H4 (cell line): Measurements from ENCODE around the gene UIMC1. TPM values are rescaled to one million over a fixed set of nuclear protein-coding genes. Genes with fewer than 3 reads are reported as not detected.
"Not testable (repeated sequence)": the region's sequence is repeated elsewhere in the genome, so short reads cannot be mapped to it uniquely, and the experiment has no call there.

ENCODE experiments used
- DNase-seq: peaks from one replicate; pipeline ENCODE4 v3.0.0-alpha.2; 2015; ENCODE audit warnings: low spot score
- total RNA-seq: library from RNA; depleted of rRNA; stranded (reverse); fragments of >200 nt; shearing (Covaris generic); gene quantifications from 2 replicates; pipeline ENCODE4 v1.2.3, GENCODE V29; 2014; rRNA removed

Gene UIMC1
- 33.0 and 38.1 TPM in 2 replicates for total RNA-seq

GRCh38 chr5:177006265-177006972 lies at the start of gene UIMC1:
TSS of gene UIMC1 (minus strand) at chr5:177006779. CDS start at chr5:176982615, 24,164 bp downstream.
- DNase-seq = peak; percentile 90

DNA sequence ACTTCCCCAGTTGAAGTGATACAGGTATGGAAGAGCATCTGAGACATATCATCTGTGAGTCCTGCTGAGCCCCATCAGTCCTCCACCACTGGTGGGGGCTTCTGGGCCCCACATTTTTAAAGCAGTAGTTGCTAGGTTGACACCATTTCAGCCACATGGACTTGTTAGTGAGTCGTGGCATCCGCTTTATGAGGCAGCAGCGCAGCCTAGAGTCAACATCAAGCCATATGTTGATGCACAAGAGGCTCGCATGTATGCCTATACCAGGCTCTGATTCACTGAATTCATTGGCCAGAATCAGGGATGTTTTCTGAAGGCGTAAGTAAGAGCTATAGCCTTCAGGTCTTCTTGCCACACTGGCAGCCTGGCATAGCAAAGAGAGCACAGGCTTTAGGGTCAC lies 42.7 kb upstream of the UIMC1 start:
- DNase-seq = no peak

- DNase-seq = not testable (repeated sequence)
Measured at GRCh38 chr5:177048531-177048930, 42.0 kb upstream of the UIMC1 start.

- DNase-seq = no peak
Measured at GRCh38 chr5:177045631-177046030, 39.1 kb upstream of the UIMC1 start.

GRCh38 chr5:177044641-177045040 lies 38.1 kb upstream of the UIMC1 start:
- DNase-seq = no peak

DNA sequence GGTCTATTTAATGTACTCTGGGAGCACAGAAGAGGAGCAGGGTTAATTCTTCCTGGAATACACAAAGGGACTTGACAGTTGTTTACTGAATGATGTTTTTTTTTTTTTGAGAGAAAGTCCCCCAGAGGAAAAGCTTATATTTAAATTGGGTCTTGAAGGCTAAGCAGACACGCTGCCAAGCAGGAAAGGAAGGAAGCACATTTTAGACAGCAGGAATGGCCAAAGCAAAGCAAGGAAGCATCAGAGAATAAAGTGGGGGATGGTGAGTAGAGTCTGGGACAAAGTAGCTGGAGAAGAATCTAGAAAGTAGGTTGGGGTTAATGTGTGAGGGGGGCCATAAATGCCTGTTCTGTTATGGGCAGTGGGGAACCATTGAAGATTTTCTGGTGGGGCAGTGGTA lies 37.4 kb upstream of the UIMC1 start:
- no peak for DNase-seq

GRCh38 chr5:177043114-177043513 lies 36.5 kb upstream of the UIMC1 start:
- DNase-seq = no peak

DNA sequence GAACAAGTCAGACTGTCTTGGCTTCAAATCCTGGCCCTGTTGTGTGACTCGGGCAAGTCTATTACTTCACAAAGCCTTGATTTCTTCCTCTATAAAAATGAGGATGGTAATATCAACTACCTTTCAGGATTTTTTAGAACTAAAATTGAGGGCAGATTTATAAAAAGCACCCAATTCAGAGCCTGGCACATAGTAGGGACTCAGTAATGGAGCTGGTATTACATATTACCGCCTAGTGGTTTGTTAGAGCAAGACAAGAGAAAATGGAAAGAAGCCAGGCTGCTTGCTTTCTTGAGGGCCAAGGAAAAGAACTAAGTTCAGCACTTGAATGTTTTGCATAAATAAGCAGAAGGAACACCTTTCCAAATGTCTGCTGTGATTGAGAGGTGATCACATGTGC lies 35.4 kb upstream of the UIMC1 start:
- no peak for DNase-seq

GRCh38 chr5:177040814-177041420 lies 34.3 kb upstream of the UIMC1 start:
- DNase-seq = peak; percentile 88

DNA sequence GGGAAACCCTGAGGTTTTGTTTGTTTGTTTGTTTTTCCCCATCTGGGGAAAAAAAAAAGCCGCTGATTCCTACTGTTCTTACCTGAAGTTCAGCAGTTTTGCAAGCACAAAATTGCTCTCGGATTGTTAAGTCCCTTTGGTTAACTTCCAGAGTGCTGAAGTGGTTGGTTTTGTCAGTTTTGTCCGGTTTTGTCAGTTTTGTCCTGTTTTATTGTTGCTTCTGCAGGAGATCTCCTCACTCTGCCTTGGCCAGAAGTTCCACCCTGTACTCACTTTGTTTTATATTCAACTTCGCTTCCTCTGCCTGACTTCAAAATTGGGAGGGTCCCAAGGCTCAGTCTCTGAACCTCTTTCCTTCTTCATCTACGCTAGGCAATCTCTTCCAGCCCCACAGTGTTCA lies 30.3 kb upstream of the UIMC1 start:
- no peak for DNase-seq

DNA sequence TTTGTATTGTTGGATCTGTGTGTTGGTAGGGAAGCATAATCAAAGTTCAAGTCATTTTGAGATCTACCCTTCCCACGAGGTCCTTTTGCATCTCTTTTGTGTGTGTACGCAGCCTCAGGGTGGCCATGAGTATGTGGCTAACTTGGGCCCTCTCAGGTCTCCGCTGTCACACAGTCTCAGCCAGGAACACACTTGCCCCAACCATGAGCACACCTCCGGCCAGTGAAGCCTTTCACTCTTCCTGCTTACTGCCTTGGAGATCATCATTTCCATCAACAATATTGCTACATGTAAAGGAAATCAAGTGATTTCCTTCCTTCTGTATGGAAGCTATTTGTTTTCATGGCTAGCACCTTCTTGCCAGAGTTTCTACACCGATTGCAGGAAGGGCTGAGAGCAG lies 29.9 kb upstream of the UIMC1 start:
- no peak for DNase-seq

DNA sequence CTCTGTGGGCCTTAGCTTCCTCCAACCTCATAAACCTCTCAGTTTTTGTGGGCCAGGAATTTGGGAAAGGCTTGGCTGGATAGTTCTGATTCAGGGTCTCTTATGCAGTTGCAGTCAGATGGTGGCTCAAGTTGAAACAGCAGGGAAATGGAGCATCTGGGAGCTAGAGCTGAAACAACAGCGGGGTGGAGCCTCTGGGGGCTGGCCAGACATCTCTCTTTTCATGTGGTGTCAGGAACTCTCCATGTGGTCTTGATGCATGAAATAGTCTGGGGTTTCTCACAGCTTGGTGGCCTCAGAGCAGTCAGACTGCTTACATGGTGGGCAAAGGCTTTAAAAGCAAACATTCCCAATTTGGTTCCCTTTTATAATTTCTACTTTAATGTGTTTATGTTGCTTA lies 29.4 kb upstream of the UIMC1 start:
- DNase-seq = no peak

GRCh38 chr5:177029498-177029897 lies 22.9 kb upstream of the UIMC1 start:
- DNase-seq = no peak

DNA sequence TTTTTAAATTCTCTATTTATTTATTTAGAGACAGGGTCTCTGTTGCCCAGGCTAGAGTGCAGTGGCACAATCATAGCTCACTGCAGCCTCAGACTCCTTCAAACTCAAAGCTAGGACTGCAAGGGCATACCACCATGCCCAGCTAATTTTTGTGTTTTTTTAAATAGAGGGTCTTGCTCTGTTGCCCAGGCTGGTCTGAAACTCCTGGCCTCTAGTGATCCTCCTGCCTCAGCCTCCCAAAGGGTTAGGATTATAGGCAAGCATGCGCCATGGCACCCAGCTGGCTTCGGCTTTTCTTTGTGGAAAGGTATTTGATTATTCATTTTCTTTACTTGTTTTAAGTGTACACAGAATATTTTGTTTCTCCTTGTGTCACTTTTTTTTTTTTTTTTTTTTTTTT lies 21.1 kb upstream of the UIMC1 start:
- no peak for DNase-seq

- no peak for DNase-seq
Measured at GRCh38 chr5:177025101-177025601, 18.6 kb upstream of the UIMC1 start.

GRCh38 chr5:177024559-177024958 lies 18.0 kb upstream of the UIMC1 start:
- DNase-seq = no peak

GRCh38 chr5:177023303-177023664 lies 16.7 kb upstream of the UIMC1 start:
- no peak for DNase-seq

DNA sequence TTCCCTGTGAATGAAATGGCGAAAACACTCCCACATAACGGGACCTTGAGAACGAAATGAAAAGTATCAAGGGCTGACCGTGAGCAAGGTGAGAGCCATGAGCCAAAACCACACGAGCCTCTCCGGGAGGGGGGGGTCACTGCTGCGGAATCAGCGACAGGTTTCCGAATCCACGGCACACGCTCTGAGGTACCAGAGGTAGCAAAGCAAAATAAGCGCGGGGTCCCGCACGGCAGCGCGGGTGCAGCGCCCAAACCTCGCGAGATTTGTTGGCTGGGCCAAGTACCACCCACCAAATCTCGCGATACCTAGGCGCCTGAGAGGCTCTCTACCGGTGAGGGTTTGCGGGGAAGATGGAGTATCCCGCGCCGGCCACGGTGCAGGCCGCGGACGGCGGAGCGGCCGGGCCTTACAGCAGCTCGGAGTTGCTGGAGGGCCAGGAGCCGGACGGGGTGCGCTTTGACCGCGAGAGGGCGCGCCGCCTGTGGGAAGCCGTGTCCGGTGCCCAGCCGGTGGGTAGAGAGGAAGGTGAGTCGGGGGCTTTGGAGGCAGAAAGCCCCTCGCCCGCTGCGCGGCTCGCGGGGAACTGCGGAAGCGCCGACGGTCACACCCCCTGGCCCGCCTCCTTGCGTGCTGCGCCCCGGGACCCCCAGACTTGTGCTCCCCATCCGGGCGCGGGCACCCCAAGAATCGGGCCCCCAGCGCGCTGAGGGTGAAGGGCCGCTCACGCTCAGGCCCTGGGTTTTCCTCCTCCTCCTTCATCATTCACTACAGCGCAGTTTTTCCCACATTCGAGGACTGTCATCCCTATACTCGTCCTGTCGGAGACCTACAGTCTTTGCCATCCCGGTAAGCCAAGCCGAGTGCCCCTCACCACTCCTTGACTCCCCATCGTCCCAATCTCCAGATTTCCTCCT lies 16.1 kb upstream of the UIMC1 start, which contains the start of gene ZNF346:
TSS of gene ZNF346 (plus strand) at position 311 of the 917 bp plus-strand sequence. CDS start at position 354, 43 bp downstream.
- peak; percentile 95 for DNase-seq

GRCh38 chr5:177020033-177020432 lies 13.5 kb upstream of the UIMC1 start:
- DNase-seq = no peak

DNA sequence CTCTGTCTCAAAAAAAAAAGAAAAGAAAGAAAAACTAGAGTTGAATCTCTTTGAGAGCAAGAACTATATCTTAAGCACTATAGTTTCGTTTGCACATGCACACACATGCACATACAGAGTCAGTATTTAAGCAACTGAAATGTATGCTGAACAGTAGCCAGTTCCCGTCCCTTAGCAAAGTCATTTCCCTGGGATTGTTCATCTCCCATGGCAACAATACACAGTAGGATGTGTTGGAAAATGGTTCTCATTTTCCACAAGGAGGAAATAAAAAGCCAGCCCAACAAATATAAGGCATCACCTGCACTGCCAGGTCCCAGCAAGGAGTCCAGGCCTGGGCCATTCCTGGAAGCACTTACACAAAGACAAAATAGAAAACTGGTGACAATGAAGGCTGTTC lies 11.8 kb upstream of the UIMC1 start:
- DNase-seq = no peak

GRCh38 chr5:177015156-177015555 lies 8.6 kb upstream of the UIMC1 start:
- no peak for DNase-seq

DNA sequence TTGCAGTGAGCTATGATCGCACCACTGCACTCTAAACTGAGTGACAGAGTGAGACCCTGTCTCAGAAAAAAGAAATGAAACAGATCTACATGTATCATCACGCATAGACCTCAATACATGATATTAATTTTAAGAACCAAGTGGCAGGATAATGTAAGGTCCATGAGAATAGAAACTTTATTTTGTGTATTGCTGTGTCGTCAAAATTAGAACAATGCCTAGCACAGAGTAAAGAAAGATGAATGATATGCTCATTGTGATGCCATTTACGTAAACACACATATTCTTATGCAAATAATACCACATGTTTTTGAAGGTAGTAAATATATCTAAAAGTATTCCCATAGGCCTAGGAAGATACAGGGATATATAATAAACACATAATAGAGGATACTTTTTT lies 3.6 kb upstream of the UIMC1 start:
- no peak for DNase-seq
